GM23248 (cell line): ENCODE measurements around the gene ISCU. TPM values are rescaled to one million over a fixed set of nuclear protein-coding genes. Genes with fewer than 3 reads are reported as not detected.
"Not testable (repeated sequence)": the region's sequence is repeated elsewhere in the genome, so short reads cannot be mapped to it uniquely, and the experiment has no call there.

Experiments used
- DNase-seq: peaks from one replicate; pipeline ENCODE4 v3.0.0-alpha.2; 2015
- H2AFZ ChIP-seq: fragments of 200-600 bp; sonication (generic); 2 replicates; pipeline ENCODE4 v1.6.1; 2016; ENCODE audit warnings: antibody characterized with exemption
- H3F3A ChIP-seq: fragments of 200-600 bp; sonication (generic); 2 replicates; pipeline ENCODE4 v1.6.1; 2016; ENCODE audit warnings: mild to moderate bottlenecking, antibody characterized with exemption, mixed run types; ENCODE audit not compliant: insufficient read depth
- H3K27ac ChIP-seq: fragments of 200-600 bp; sonication (generic); 2 replicates; pipeline ENCODE4 v1.5.1; 2016; ENCODE audit warnings: mild to moderate bottlenecking
- H3K27me3 ChIP-seq: fragments of 200-600 bp; sonication (generic); replicated peaks from 2 replicates; pipeline ENCODE4 v1.6.1; 2016; ENCODE audit warnings: mild to moderate bottlenecking; ENCODE audit not compliant: insufficient read depth
- H3K36me3 ChIP-seq: fragments of 200-600 bp; sonication (generic); 2 replicates; pipeline ENCODE4 v1.6.1; 2016; ENCODE audit warnings: low read depth, mild to moderate bottlenecking
- H3K4me1 ChIP-seq: fragments of 200-600 bp; sonication (generic); 2 replicates; pipeline ENCODE4 v1.6.1; 2016; ENCODE audit warnings: mild to moderate bottlenecking; ENCODE audit not compliant: insufficient read depth
- H3K4me2 ChIP-seq: fragments of 200-600 bp; sonication (generic); one replicate; pipeline ENCODE4 v1.6.1; 2016; ENCODE audit warnings: mild to moderate bottlenecking; ENCODE audit not compliant: unreplicated experiment
- H3K4me3 ChIP-seq: fragments of 200-600 bp; sonication (generic); 2 replicates; pipeline ENCODE4 v1.5.1; 2016; ENCODE audit warnings: mild to moderate bottlenecking
- H3K79me2 ChIP-seq: fragments of 200-600 bp; sonication (generic); 2 replicates; pipeline ENCODE4 v1.6.1; 2016; ENCODE audit warnings: mild to moderate bottlenecking; ENCODE audit not compliant: insufficient read depth
- H3K9ac ChIP-seq: fragments of 200-600 bp; sonication (generic); 2 replicates; pipeline ENCODE4 v1.6.1; 2016; ENCODE audit warnings: mild to moderate bottlenecking
- H3K9me2 ChIP-seq: fragments of 200-600 bp; sonication (generic); 2 replicates; pipeline ENCODE4 v1.6.1; 2016; ENCODE audit warnings: mixed run types, mild to moderate bottlenecking, moderate library complexity; ENCODE audit not compliant: insufficient read depth
- H3K9me3 ChIP-seq: fragments of 200-600 bp; sonication (generic); one replicate; pipeline ENCODE4 v1.6.1; 2017; ENCODE audit warnings: low read depth
- H4K20me1 ChIP-seq: fragments of 200-600 bp; sonication (generic); 2 replicates; pipeline ENCODE4 v1.6.0; 2016; ENCODE audit not compliant: insufficient read depth
- EZH2 ChIP-seq: fragments of 200-600 bp; sonication (generic); IDR thresholded peaks from 2 replicates; pipeline ENCODE4 v1.6.1; 2018; ENCODE audit warnings: antibody characterized with exemption, mild to moderate bottlenecking; ENCODE audit not compliant: insufficient read depth, poor library complexity, severe bottlenecking
- EZH2phosphoT487 ChIP-seq: fragments of 200-600 bp; sonication (generic); IDR thresholded peaks from 2 replicates; pipeline ENCODE4 v1.6.1; 2018; ENCODE audit warnings: antibody characterized with exemption, moderate library complexity, mild to moderate bottlenecking, low read depth; ENCODE audit not compliant: insufficient read depth
- WGBS, 2 experiments: methylation state at CpG; one replicate each; pipeline ENCODE4 v1.1.6; 2015 to 2017; ENCODE audit warnings: low lambda C conversion rate in 2 of 2, low coverage in 1 of 2; ENCODE audit errors: missing lambda C conversion rate in 2 of 2; 5-methylcytosine and 5-hydroxymethylcytosine counted together
- in situ Hi-C: fragments of 300-500 bp; cut with MboI; formaldehyde crosslinking; loops from 2 replicates; pipeline ENCODE4 v1.15.0; 2020
- polyA plus RNA-seq: library from polyadenylated mRNA; unstranded; fragments of >200 nt; fragmentation: Nextera tagmentation; extraction: Ambion mirVana; gene quantifications from 2 replicates; pipeline ENCODE4 v1.2.1, GENCODE V29; 2016
- total RNA-seq: library from RNA; depleted of rRNA; stranded (reverse); fragments of >200 nt; shearing (Covaris generic); gene quantifications from 2 replicates; pipeline ENCODE4 v1.2.3, GENCODE V29; 2014

ISCU gene
- total and polyA plus RNA-seq, 2 experiments from 2014 or later = 159 to 237 TPM

DNA sequence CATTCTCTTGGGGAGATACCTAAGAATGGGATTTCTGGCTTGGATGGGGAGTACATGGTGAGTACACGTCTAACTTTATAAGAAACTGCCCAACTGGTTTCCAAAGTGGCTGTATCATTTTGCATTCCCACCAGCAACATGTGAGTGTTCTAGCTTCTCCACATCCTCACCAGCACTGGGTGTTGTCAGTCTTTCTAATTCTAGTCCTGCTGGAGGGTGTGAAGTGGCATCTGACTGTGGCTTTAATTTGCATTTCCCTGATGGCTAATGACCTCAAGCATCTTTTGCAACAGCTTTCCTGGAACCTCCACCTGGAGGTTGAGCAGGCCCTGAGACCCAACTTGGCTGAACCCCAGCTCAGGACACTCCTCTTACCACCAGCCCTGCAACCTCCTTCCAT is 53.5 kb downstream of the ISCU start:
- Histone ChIP-seq H3K27me3 (no peaks in the 10 kb centered on the region), H2AFZ (no peak overlapping the region), H4K20me1 (no peaks in the 10 kb centered on the region), H3K79me2 (no peaks in the 10 kb centered on the region), H3K27ac (no peak overlapping the region), H3K9ac (no peak overlapping the region), H3K4me1 (peaks cover 24% of the 10 kb centered on the region), H3K9me3 (no peaks in the 10 kb centered on the region), H3K36me3 (no peaks in the 10 kb centered on the region), H3K9me2 (no peaks in the 10 kb centered on the region), H3K4me3 (no peak overlapping the region), H3F3A (peaks cover 42% of the 10 kb centered on the region), H3K4me2 (no peak overlapping the region)
- in situ Hi-C loops = loop anchor here (5.0 kb wide), 1 partner anchor 44 kb away; no protein-coding TSS in a partner anchor
- WGBS, 2 experiments = 81 to 88% methylated on average over 1 of the region's 1 CpG
- no peak for DNase-seq
- TF ChIP-seq EZH2phosphoT487 = no peak
- no peak for TF ChIP-seq EZH2

DNA sequence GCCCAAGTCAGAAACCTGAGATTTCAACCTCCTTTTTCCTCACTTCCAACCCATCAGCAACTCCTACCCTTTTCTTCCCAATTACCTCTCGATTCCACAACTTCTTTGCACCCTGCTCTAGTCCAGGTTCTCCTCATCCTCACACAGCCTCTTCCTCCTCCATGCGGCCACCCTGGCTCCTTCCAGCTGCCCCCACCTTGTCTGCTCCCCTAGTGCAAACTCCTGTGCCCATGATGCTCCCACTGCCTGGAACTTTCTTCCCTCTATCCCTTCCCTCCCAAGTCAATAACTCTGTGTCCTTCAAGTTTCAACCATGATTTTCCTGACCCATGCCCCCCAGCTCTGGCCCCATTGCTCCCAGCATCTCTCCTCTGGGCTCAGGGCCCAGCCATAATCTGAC is 54.0 kb downstream of the ISCU start:
- TF ChIP-seq EZH2 (no peak), EZH2phosphoT487 (no peak)
- no peaks in the 10 kb centered on the region for H3K79me2 ChIP-seq

GRCh38 chr12:108616941-108617858 is 54.8 kb downstream of the ISCU start:
- WGBS, 2 experiments = 87% methylated on average over 14 of the region's 14 CpGs
- H3K9ac ChIP-seq = no peak overlapping the region
- in situ Hi-C loops = loop anchor here (5.0 kb wide), 1 partner anchor 45 kb away; no protein-coding TSS in a partner anchor

More for the DNA sequence above, 54.0 kb downstream of the ISCU start:
- Histone ChIP-seq H3K9me3 (no peaks in the 10 kb centered on the region), H3K27ac (no peak overlapping the region), H3K36me3 (no peaks in the 10 kb centered on the region), H3F3A (peaks cover 38% of the 10 kb centered on the region), H3K4me1 (peaks cover 24% of the 10 kb centered on the region), H2AFZ (no peak overlapping the region), H3K9ac (no peak overlapping the region), H3K9me2 (no peaks in the 10 kb centered on the region), H3K4me2 (no peak overlapping the region), H4K20me1 (no peaks in the 10 kb centered on the region), H3K27me3 (no peaks in the 10 kb centered on the region), H3K4me3 (no peak overlapping the region)
- in situ Hi-C loops = loop anchor here (5.0 kb wide), 1 partner anchor 44 kb away; no protein-coding TSS in a partner anchor
- DNase-seq = no peak
- 95 to 100% methylated on average over 2 of the region's 2 CpGs for WGBS, 2 experiments

DNA sequence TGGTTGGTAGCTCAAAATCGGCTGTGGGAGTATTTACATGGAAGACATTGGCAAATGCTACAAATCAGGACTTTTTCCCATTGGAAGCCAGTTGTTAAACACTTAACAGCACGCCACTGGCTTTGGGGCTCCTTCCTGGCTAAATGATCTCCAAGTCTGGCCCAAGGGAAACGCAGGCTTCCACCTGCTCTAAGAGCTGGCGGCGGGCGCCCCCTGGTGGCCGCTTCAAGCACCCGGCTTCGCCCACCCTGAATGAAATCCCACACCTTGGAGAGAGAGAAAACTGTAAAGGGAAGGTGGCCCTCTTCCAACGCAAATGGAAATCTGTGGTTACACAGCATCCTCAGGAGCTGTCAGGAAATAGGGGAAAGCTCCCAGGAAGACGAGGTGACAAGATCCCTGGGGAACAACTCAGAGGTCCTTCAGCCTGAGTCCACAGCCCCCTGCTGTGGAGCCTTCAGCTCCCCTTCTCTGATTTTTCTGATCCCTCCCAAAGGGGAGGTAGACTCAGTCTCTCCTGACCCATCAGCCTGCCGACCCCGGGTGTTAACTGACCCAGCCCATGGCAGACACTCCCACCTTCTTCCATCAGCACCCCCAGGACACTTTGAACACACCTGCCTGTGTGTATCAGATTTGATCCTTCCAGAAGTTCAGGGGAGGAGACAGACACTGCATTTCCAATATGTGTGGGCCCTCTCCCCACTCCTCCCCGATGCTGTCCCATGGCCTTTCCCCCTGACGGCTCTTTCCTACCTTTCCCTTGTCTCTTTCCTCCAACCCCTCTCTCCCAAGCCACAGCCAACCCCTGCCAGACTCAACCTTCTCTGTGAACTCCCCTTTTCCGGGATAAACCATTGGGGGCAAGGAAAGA is 55.9 kb downstream of the ISCU start:
- no peak overlapping the region for H3K27ac ChIP-seq
- no peaks in the 10 kb centered on the region for H3K36me3 ChIP-seq
- peaks cover 19% of the 10 kb centered on the region; the same call in 1 of the 2 replicates for H3F3A ChIP-seq
- WGBS, 2 experiments = 11 to 12% methylated on average over 16 of the region's 16 CpGs
- no peaks in the 10 kb centered on the region for H3K9me3 ChIP-seq
- TF ChIP-seq EZH2phosphoT487 = no peak
- no peak for TF ChIP-seq EZH2
- H3K79me2 ChIP-seq = no peaks in the 10 kb centered on the region
- no peak overlapping the region for H3K4me2 ChIP-seq
- peak; percentile 90 for DNase-seq
- no peak overlapping the region for H3K4me3 ChIP-seq
- no peaks in the 10 kb centered on the region for H3K9me2 ChIP-seq
- in situ Hi-C loops = loop anchor here (5.0 kb wide), 1 partner anchor 46 kb away; no protein-coding TSS in a partner anchor
- H2AFZ ChIP-seq = no peak overlapping the region
- H4K20me1 ChIP-seq = no peaks in the 10 kb centered on the region
- H3K4me1 ChIP-seq = peaks cover 11% of the 10 kb centered on the region; the same call in 1 of the 2 replicates
- no peaks in the 10 kb centered on the region for H3K27me3 ChIP-seq
- H3K9ac ChIP-seq = no peak overlapping the region

More at GRCh38 chr12:108616941-108617858, 54.8 kb downstream of the ISCU start:
- Histone ChIP-seq H3K9me2 (no peaks in the 10 kb centered on the region), H3K36me3 (no peaks in the 10 kb centered on the region), H3K27ac (no peak overlapping the region), H3K4me2 (no peak overlapping the region), H3K9me3 (no peaks in the 10 kb centered on the region), H3F3A (peaks cover 29% of the 10 kb centered on the region; the same call in 1 of the 2 replicates), H3K27me3 (no peaks in the 10 kb centered on the region), H4K20me1 (no peaks in the 10 kb centered on the region), H3K4me3 (no peak overlapping the region), H3K4me1 (peaks cover 15% of the 10 kb centered on the region), H3K79me2 (no peaks in the 10 kb centered on the region), H2AFZ (no peak overlapping the region)
- TF ChIP-seq EZH2 (no peak), EZH2phosphoT487 (no peak)
- no peak for DNase-seq

- not testable (repeated sequence) for H3K36me3 ChIP-seq, DNase-seq, H3K9me2 ChIP-seq, H3K27me3 ChIP-seq, H3K9ac ChIP-seq, H3K4me2 ChIP-seq, H2AFZ ChIP-seq, H3K4me3 ChIP-seq, H3K79me2 ChIP-seq, H4K20me1 ChIP-seq, H3K27ac ChIP-seq, H3K9me3 ChIP-seq
- WGBS, 2 experiments = 92% methylated on average over 4 of the region's 4 CpGs
- in situ Hi-C loops = loop anchor here (5.0 kb wide), 1 partner anchor 47 kb away; no protein-coding TSS in a partner anchor
- Histone ChIP-seq H3K4me1 (peaks cover 11% of the 10 kb centered on the region; the same call in 1 of the 2 replicates), H3F3A (peaks cover 19% of the 10 kb centered on the region; the same call in 1 of the 2 replicates)
Observed at GRCh38 chr12:108618953-108619274, 56.5 kb downstream of the ISCU start.
